Measurements from ENCODE around the gene MB21D2. TPM values are rescaled to one million over a fixed set of nuclear protein-coding genes. Genes with fewer than 3 reads are reported as not detected.
"Not testable (repeated sequence)": the region's sequence is repeated elsewhere in the genome, so short reads cannot be mapped to it uniquely, and the experiment has no call there.

Gene MB21D2
- total and polyA plus RNA-seq, 2 experiments from 2014 or later, result 8.1 to 35.9 TPM

GRCh38 chr3:192794216-192794615, 123.4 kb downstream of the MB21D2 start:
- no peaks in the 10 kb centered on the region for H3K4me1 Mint-ChIP-seq
- H3K27me3 ChIP-seq (ENCODE audit: insufficient read depth), result no peaks in the 10 kb centered on the region
- no peaks in the 10 kb centered on the region for H3F3A ChIP-seq (replicated peaks; ENCODE audit: low read depth)
- H2AFZ ChIP-seq, result no peak overlapping the region
- no peaks in the 10 kb centered on the region for H3K9me2 ChIP-seq (ENCODE audit: insufficient read depth)
- no peak overlapping the region for H3K4me3 ChIP-seq
- no peaks in the 10 kb centered on the region for H3K36me3 ChIP-seq (ENCODE audit: insufficient read depth)
- DNase-seq (ENCODE audit: low spot score) (no peak), ATAC-seq (no peak)
- no peak overlapping the region for H3K27ac ChIP-seq (ENCODE audit: low read depth)
- no peak for TF ChIP-seq ZNF331 (CRISPR knock-in tag; IDR thresholded peaks at IDR 0.05; ENCODE audit: low read depth)
- TF ChIP-seq POLR2AphosphoS5 (IDR thresholded peaks at IDR 0.05; ENCODE audit: low read depth), result no peak
- TF ChIP-seq NANOG (IDR thresholded peaks at IDR 0.05; ENCODE audit: borderline replicate concordance), result no peak
- TF ChIP-seq ETS1 (IDR thresholded peaks at IDR 0.05), result no peak
- TF ChIP-seq CTCF (conservative IDR thresholded peaks at IDR 0.05; ENCODE audit: low read depth in 2 of 2), result no peak
- no peaks in the 10 kb centered on the region; the same call in 1 of the 2 replicates for H3K79me2 ChIP-seq (replicated peaks; ENCODE audit: insufficient read depth)
- peaks cover 4% of the 10 kb centered on the region for H4K20me1 ChIP-seq (replicated peaks; ENCODE audit: insufficient read depth)
- no peaks in the 10 kb centered on the region for H3K27me3 Mint-ChIP-seq (ENCODE audit: insufficient read depth, low read depth, poor library complexity)
- peaks cover 6% of the 10 kb centered on the region; the same call in 2 of the 3 replicates for H3K9me3 Mint-ChIP-seq
- H3K36me3 Mint-ChIP-seq (ENCODE audit: low read depth), result peaks cover 12% of the 10 kb centered on the region
- no peak overlapping the region for H3K27ac Mint-ChIP-seq
- no peaks in the 10 kb centered on the region for H3K4me1 ChIP-seq (ENCODE audit: insufficient read depth)
- no peak overlapping the region for H3K4me2 ChIP-seq
- H3K4me3 Mint-ChIP-seq, result no peak overlapping the region

GRCh38 chr3:192788816-192789515, 128.7 kb downstream of the MB21D2 start:
- H3K27me3 ChIP-seq (ENCODE audit: insufficient read depth); H3K36me3 Mint-ChIP-seq (ENCODE audit: low read depth); H3K27ac Mint-ChIP-seq; H3K4me1 ChIP-seq (ENCODE audit: insufficient read depth); ATAC-seq; H2AFZ ChIP-seq; H3K27ac ChIP-seq (ENCODE audit: low read depth); H3K4me3 Mint-ChIP-seq; H3K27me3 Mint-ChIP-seq (ENCODE audit: insufficient read depth, low read depth, poor library complexity); H3K79me2 ChIP-seq (replicated peaks; ENCODE audit: insufficient read depth); H3K36me3 ChIP-seq (ENCODE audit: insufficient read depth); H4K20me1 ChIP-seq (replicated peaks; ENCODE audit: insufficient read depth); H3K4me1 Mint-ChIP-seq; H3K9me2 ChIP-seq (ENCODE audit: insufficient read depth); H3F3A ChIP-seq (replicated peaks; ENCODE audit: low read depth); H3K9me3 Mint-ChIP-seq: not testable (repeated sequence)
- DNase-seq (ENCODE audit: low spot score), result peak; percentile 78
- peak overlapping the region; percentile 47 for H3K4me3 ChIP-seq
- H3K4me2 ChIP-seq, result peak overlapping the region; percentile 42
- TF ChIP-seq CTCF (conservative IDR thresholded peaks at IDR 0.05; ENCODE audit: low read depth in 2 of 2), result peak; percentile 63 to 87

All from GM23338 (cell line).